ENCODE measurements around the gene RAD51B.

DNA sequence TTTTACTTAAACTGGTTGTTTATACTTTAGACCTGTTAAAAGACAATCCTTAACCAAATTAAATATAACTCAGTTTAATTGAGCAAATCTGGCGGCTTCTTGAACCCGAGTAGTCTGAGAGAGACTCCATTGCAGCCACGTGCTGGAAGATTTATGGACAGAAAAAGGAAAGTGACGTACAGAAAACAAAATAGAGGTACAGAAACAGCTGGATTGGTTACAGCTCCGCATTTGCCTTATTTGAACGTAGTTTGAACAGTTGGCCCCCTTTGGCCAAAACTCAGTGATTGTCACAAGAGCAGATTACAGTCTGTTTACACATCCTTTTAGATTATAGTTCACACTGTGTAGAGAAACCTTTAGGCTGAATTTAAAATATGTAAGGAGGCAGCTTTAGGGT, 155.9 kb downstream of the RAD51B start:
- TF ChIP-seq, protein P1, sequence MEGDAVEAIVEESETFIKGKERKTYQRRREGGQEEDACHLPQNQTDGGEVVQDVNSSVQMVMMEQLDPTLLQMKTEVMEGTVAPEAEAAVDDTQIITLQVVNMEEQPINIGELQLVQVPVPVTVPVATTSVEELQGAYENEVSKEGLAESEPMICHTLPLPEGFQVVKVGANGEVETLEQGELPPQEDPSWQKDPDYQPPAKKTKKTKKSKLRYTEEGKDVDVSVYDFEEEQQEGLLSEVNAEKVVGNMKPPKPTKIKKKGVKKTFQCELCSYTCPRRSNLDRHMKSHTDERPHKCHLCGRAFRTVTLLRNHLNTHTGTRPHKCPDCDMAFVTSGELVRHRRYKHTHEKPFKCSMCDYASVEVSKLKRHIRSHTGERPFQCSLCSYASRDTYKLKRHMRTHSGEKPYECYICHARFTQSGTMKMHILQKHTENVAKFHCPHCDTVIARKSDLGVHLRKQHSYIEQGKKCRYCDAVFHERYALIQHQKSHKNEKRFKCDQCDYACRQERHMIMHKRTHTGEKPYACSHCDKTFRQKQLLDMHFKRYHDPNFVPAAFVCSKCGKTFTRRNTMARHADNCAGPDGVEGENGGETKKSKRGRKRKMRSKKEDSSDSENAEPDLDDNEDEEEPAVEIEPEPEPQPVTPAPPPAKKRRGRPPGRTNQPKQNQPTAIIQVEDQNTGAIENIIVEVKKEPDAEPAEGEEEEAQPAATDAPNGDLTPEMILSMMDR (IDR thresholded peaks at IDR 0.05; ENCODE audit: low read length): no peak
- no peak for TF ChIP-seq EZH2 (optimal IDR thresholded peaks at IDR 0.05; ENCODE audit: low read depth, low read length)
- TF ChIP-seq EZH2phosphoT487 (IDR thresholded peaks at IDR 0.05; ENCODE audit: low read length): no peak
